ENCODE measurements around the gene PSMB1. TPM values are rescaled to one million over a fixed set of nuclear protein-coding genes. Genes with fewer than 3 reads are reported as not detected.

The PSMB1 gene
- total RNA-seq, 1 donor from 2014 or later: 234 TPM

- FAIRE-seq: no peak
- no peak for TF ChIP-seq CTCF (IDR thresholded peaks at IDR 0.05; ENCODE audit: insufficient read depth, low read length, severe bottlenecking)
- peak overlapping the region; percentile 92 for H3K4me3 ChIP-seq (ENCODE audit: low read depth, low read length)
- no peak for DNase-seq (ENCODE audit: low read depth)
- peaks cover 2% of the 10 kb centered on the region for H3K36me3 ChIP-seq (ENCODE audit: control insufficient read depth, insufficient read depth, low read length)
- no peaks in the 10 kb centered on the region for H3K27me3 ChIP-seq (ENCODE audit: control insufficient read depth, insufficient read depth, low read length)
Measured at GRCh38 chr6:170553534-170554012, 466 bp upstream of the PSMB1 start.

- no peak for FAIRE-seq
- peaks cover 22% of the 10 kb centered on the region for H3K36me3 ChIP-seq (ENCODE audit: control insufficient read depth, insufficient read depth, low read length)
- no peaks in the 10 kb centered on the region for H3K27me3 ChIP-seq (ENCODE audit: control insufficient read depth, insufficient read depth, low read length)
- H3K4me3 ChIP-seq (ENCODE audit: low read depth, low read length): no peak overlapping the region
- no peak for TF ChIP-seq CTCF (IDR thresholded peaks at IDR 0.05; ENCODE audit: insufficient read depth, low read length, severe bottlenecking)
- DNase-seq (ENCODE audit: low read depth): no peak
Measured at GRCh38 chr6:170545405-170545804, 7.7 kb downstream of the PSMB1 start.

GRCh38 chr6:170542031-170542719 lies 10.9 kb downstream of the PSMB1 start:
- H3K4me3 ChIP-seq (ENCODE audit: low read depth, low read length): no peak overlapping the region
- no peak for FAIRE-seq
- no peak for DNase-seq (ENCODE audit: low read depth)
- H3K27me3 ChIP-seq (ENCODE audit: control insufficient read depth, insufficient read depth, low read length): no peaks in the 10 kb centered on the region
- H3K36me3 ChIP-seq (ENCODE audit: control insufficient read depth, insufficient read depth, low read length): peaks cover 17% of the 10 kb centered on the region
- no peak for TF ChIP-seq CTCF (IDR thresholded peaks at IDR 0.05; ENCODE audit: insufficient read depth, low read length, severe bottlenecking)

- Histone ChIP-seq H3K36me3 (ENCODE audit: control insufficient read depth, insufficient read depth, low read length) (peaks cover 17% of the 10 kb centered on the region), H3K27me3 (ENCODE audit: control insufficient read depth, insufficient read depth, low read length) (no peaks in the 10 kb centered on the region), H3K4me3 (ENCODE audit: low read depth, low read length) (no peak overlapping the region)
- DNase-seq (ENCODE audit: low read depth) (no peak), FAIRE-seq (no peak)
- no peak for TF ChIP-seq CTCF (IDR thresholded peaks at IDR 0.05; ENCODE audit: insufficient read depth, low read length, severe bottlenecking)
Measured at GRCh38 chr6:170537329-170537728, 15.8 kb downstream of the PSMB1 start.

- TF ChIP-seq CTCF (IDR thresholded peaks at IDR 0.05; ENCODE audit: insufficient read depth, low read length, severe bottlenecking): no peak
- FAIRE-seq: no peak
- no peaks in the 10 kb centered on the region for H3K27me3 ChIP-seq (ENCODE audit: control insufficient read depth, insufficient read depth, low read length)
- H3K36me3 ChIP-seq (ENCODE audit: control insufficient read depth, insufficient read depth, low read length): peaks cover 15% of the 10 kb centered on the region
- DNase-seq (ENCODE audit: low read depth): no peak
- no peak overlapping the region for H3K4me3 ChIP-seq (ENCODE audit: low read depth, low read length)
Measured at GRCh38 chr6:170536671-170537070, 16.4 kb downstream of the PSMB1 start.

- TF ChIP-seq CTCF (IDR thresholded peaks at IDR 0.05; ENCODE audit: insufficient read depth, low read length, severe bottlenecking): no peak
- FAIRE-seq: no peak
- DNase-seq (ENCODE audit: low read depth): no peak
- no peak overlapping the region for H3K4me3 ChIP-seq (ENCODE audit: low read depth, low read length)
- H3K27me3 ChIP-seq (ENCODE audit: control insufficient read depth, insufficient read depth, low read length): no peaks in the 10 kb centered on the region
- peaks cover 13% of the 10 kb centered on the region for H3K36me3 ChIP-seq (ENCODE audit: control insufficient read depth, insufficient read depth, low read length)
Measured at GRCh38 chr6:170535004-170535403, 18.1 kb downstream of the PSMB1 start.

Measured in bronchial epithelial cell (primary cell).